ENCODE data around the gene GARIN5A.

GRCh38 chr19:50498219-50499056, 21.8 kb upstream of the GARIN5A start:
- TF ChIP-seq POLR2A (IDR thresholded peaks at IDR 0.05; ENCODE audit: low read depth, low read length) (no peak), POLR2AphosphoS5 (IDR thresholded peaks at IDR 0.05; ENCODE audit: low read depth, low read length) (no peak), TAF1 (IDR thresholded peaks at IDR 0.05; ENCODE audit: borderline replicate concordance, low read depth, low read length) (no peak)
